Transverse colon (tissue), 3 donors: ENCODE results near the gene FBXO31.
A peak's percentile ranks its signal among the peaks of the same experiment; 100 is the strongest.

Source experiments
- POLR2A ChIP-seq: fragments of 450-650 bp; IDR thresholded peaks from one replicate; pipeline ENCODE4 v1.6.1; 2016; ENCODE audit warnings: antibody characterized with exemption, mild to moderate bottlenecking, moderate library complexity
- TF ChIP-seq, protein P1 (sequence below), 5 experiments: fragments of 200-600 bp in 3 of 5; fragments of 450-650 bp in 2 of 5; sonication (generic) in 3 of 5; IDR thresholded peaks; 1 replicate in 2 of 5; 2 replicates in 3 of 5; pipeline ENCODE4 v1.5.1; 2016 to 2017; ENCODE audit warnings: antibody characterized with exemption in 5 of 5, inconsistent platforms in 3 of 5, mild to moderate bottlenecking in 2 of 5, moderate library complexity in 1 of 5

DNA sequence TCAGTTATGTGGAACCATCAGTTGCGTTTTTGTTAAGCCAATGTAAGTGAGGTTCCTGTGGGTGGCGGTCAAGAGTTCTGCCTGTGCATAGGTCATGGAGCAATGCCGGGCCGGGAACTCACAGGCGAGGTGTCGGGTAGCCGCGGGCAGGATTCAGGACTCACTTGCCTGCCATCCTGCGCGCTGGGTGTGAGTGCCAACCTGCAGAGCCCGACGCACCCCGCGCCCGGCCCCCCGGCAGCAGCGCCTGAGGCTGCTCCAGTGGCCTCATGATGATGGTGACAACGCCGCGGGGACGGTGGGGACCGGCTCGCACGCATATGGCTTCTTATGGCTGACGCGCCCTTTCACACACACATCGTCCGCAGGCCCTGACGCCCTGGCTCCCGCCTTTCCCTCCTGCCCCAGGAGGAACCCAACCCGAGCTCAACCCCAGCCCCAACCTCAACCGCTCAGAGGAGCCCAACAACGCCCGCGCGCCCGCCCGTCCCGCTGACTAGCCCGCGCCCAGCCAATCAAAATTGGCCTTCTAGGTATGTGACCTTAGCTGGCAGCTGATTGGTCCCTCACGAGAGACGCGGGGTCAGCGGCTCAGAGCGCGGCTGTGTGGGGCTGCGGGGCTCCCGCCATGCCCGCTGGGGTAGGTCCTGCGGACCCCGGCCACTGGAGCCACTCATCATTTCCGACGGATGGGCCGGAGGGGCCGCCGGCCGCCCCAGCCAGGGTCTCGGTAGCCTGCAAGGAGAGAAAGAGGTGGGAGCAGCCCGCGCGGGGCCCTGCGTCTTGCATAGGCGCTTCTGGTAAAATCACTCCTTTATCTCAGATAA is 66.4 kb downstream of the FBXO31 start, which contains the start of gene C16orf95:
- TF ChIP-seq, protein P1, sequence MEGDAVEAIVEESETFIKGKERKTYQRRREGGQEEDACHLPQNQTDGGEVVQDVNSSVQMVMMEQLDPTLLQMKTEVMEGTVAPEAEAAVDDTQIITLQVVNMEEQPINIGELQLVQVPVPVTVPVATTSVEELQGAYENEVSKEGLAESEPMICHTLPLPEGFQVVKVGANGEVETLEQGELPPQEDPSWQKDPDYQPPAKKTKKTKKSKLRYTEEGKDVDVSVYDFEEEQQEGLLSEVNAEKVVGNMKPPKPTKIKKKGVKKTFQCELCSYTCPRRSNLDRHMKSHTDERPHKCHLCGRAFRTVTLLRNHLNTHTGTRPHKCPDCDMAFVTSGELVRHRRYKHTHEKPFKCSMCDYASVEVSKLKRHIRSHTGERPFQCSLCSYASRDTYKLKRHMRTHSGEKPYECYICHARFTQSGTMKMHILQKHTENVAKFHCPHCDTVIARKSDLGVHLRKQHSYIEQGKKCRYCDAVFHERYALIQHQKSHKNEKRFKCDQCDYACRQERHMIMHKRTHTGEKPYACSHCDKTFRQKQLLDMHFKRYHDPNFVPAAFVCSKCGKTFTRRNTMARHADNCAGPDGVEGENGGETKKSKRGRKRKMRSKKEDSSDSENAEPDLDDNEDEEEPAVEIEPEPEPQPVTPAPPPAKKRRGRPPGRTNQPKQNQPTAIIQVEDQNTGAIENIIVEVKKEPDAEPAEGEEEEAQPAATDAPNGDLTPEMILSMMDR (IDR thresholded peaks at IDR 0.05), result peak; percentile 55 to 83 (median 66)
- peak; percentile 95 for TF ChIP-seq POLR2A
